NCI-H2196 (cell line): ENCODE measurements around the gene IRF4.

Experiments used
- DNase-seq: peaks from one replicate; lab custom pipeline; 2025; ENCODE audit not compliant: unreplicated experiment; lab: John Stamatoyannopoulos, UW

The IRF4 gene

DNA sequence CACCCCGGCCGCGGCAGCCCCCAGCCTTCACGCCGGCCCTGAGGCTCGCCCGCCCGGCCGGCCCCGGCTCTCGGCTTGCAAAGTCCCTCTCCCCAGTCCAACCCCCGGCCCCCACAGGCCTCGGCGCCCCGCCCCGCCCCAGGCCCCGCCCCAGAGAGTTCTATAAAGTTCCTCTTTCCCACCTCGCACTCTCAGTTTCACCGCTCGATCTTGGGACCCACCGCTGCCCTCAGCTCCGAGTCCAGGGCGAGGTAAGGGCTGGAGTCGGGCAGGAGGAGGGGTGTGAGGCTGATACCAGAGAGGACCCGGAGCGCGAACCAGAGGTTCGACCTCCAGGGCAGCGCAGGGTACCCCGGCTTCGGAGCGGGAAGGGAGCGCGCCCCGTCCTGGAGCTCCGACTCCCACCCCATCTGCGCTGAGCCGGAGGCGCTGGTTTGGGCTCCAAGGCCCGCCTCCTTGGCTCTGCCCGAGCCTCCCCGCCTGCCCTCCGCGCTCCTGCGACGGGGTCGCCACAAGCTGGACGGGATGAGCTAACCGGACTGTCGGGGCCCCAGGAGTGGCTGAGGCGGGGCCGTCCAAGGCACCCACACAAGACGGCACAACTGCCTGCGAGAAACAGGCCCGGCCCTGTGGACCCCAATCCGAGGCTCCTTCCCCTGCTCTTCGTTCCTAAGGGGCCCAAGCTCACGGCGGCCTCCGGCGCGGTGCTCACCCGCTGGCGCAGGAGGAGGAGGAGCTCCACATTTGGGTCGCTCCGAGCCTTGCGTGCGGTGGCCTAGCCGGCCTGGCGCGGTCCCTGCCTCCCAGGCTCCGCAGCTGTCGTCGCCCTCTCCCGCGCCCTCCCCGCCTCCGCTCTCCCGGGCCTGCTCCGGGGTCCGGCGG is at the start of gene IRF4:
TSS of gene IRF4 (plus strand) at position 194 of the 882 bp plus-strand sequence. CDS start 1,401 bp downstream, outside the sequence.
- no peak for DNase-seq

DNA sequence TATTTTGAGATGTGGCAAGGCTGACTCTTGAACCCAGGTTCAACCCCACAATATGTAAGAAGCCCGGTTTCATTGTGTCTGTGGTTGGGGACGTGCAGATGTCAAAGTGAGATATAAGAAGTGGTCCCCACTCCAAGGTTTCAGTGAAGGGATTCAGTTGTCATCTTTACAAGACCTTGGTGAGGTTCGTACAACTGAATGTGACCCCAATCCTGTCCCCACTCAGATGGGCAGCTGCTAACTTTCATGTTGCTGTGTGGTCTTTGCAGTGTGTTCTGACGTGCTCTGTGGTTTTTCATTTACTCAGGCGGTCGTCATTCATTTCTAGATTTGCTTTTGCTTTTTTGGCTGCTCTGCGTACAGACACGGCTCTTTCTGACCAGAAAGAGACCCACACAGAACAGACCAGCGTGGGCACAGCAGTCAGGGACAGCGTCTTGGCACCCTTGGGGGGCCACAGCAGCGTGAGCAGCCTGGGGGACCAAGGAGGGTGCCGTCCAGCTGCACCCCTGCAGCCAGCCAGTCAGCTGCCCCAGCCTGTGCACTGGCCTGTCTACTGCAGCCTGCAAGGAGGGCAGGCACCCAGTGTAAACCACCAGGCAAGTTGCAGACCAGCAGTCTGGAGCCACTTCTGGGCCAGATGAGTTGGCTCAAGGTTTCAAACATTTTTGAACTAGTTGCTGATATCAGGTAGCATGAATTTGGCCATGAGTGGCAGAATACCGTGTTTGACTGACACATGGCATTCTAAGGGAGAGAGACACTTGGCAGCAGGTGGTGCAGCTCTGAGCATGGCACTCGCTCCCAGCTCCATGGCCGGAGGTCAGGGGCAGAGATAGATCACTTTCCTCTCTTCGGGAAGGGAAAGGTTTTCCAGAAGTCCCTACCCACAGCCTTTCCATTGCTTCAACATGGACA is 49.4 kb upstream of the IRF4 start:
- no peak for DNase-seq

DNA sequence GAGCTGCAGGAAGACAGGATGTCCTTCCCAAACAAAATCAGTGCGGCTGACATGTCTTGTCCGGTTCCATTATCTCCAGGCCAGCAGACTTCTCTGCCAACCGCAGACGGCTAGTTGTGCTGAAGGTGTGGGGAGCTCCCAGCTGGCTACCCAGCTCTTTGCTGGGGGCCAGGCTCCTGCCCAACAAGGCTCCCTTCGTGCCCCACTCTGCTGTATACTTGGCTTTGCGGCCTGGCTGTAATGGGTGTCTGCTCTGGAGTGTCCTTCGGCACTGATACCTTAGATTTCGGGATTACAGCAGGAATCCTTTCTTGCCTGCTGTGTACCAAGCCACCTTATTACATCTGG is 48.7 kb upstream of the IRF4 start:
- DNase-seq: no peak

- no peak for DNase-seq
Measured at GRCh38 chr6:343226-343935, 48.2 kb upstream of the IRF4 start.

DNA sequence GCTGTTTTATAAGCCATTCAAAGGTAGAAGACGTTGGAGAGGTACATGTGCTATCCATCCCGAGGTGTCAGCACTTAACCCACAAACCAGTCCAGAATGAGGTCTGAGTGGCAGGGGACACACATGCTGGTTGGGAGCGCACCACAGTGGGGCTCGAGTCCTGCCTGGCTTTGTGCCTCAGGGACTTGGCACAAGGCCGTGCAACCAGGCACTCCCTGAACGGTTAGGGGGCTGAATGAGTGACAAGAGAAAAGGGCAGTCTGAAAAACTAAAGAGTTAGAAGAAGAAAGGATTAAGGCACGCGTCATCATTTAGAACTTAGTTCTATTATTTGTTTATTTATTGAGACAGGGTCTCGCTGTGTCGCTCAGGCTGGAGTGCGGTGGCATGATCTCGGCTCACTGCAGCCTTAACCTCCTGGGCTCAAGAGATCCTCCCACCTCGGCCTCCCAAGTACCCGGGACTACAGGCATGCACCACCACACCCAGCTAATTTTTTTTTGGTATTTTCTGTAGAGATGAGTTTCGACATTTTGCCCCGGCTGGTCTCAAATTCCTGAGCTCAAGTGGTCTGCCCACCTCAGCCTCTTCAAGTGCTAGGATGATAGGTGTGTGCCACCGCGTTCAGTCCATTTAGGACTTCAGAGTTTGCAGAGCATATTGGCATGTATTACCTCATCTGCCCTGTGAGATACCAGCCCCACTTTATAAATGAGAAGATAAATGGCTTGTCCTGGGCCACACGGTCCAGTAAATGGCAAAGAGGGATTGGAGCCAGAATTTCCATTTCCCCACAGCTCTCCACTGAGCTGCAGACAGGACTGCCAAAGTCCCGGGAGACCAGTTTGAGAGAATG is 47.4 kb upstream of the IRF4 start:
- no peak for DNase-seq

DNA sequence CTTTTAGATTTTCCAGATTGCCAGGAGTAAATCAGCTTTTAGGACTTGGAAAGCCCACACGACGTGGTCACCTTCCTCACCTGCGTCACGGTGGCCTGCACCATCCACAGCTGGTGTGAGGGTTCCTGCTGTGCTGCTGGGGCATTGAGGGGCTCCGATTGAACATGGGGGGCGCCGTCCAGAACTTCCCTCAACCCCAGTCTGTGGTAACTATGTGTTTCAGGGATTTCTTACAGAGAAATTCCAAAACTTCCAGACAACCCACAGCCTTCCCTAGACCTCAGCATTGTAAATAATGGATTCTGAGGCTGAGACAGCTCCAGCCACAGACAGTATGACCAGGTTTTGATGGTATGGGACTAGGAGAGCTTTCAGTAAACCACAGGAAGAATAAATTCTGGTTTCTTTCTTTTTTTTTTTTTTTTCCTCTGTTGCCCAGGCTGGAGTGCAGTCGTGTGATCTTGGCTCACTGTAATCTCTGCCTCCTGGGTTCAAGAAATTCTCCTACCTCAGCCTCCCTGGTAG is 46.7 kb upstream of the IRF4 start:
- no peak for DNase-seq

DNA sequence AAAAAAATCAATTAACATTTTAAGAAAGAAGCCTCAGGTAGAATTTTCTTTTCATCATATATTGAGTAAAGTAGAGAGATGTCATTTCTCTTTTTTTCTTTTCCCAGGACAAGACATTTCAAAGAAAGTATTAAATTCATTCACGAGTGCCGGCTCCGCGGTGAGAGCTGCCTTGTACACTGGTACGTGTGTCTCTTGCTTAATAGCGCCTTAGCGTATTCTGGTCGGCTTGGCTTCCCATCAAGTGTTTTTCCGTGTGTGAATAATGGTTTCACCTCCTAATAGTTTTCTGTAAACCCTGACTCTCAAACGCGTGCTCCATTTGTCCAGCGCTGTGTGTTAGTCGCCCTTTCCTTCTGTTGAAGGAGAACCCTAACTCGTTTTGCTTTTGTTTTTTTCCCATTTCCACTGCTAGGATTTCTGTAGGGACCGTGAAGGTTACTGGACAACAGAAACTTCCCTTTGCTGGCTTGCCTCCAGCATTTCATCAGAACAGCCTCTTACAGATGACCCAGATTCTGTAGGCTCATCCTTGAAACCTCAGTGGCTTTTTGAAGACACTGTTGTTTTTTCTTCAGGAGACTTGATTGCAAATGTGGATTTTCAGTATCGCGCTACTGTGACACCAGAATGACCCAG is 45.7 kb upstream of the IRF4 start:
- no peak for DNase-seq

DNA sequence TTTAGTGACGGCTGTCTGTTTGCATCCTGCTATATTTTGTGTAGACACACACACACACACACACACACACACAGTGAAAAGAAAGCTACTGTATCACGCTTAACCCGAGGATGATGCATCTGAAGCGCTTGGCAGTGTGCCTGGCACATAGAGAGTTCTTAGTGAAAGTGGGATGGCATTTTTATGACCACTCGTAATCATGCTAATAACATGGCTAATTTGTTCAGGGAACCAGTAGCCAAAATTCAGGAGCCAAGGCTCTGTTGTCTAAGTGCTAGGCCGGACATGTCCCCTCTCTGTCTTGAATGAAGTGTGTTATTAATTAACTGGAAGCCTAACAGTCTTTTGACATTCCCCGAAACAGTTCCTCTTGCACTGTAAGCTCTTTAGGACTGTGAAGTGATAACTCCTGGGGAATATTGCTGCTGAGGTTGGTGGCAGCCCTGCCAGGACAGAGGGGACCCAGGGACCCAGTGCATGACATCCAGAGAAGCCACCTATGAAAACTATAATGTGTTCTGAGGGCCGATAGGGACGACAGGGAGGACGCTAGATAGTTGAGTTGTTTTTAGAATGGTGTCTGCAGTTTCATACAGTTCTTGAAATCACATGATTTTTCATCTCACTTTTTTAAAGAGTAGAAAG is 45.0 kb upstream of the IRF4 start:
- no peak for DNase-seq

DNA sequence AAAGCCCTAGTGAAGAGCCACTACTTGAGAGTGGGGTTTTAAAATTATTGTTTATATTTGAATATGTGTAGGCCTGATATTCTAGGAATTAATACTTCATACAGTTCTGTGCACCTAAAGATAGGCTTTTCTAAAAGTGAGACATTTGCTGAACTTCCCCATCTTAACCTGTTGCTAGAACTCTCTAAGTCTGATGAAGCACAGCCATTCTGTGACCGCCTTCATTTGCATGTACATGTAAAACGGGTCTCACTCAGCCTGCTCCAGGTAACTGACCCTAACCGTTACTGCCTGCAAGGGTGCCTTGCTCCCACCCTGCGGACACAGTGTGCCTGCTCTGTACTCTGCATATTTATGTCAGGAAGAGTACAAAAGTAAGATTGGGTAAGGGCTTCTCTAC is 44.3 kb upstream of the IRF4 start:
- no peak for DNase-seq

GRCh38 chr6:347951-348859 is 43.3 kb upstream of the IRF4 start:
- DNase-seq: no peak

DNA sequence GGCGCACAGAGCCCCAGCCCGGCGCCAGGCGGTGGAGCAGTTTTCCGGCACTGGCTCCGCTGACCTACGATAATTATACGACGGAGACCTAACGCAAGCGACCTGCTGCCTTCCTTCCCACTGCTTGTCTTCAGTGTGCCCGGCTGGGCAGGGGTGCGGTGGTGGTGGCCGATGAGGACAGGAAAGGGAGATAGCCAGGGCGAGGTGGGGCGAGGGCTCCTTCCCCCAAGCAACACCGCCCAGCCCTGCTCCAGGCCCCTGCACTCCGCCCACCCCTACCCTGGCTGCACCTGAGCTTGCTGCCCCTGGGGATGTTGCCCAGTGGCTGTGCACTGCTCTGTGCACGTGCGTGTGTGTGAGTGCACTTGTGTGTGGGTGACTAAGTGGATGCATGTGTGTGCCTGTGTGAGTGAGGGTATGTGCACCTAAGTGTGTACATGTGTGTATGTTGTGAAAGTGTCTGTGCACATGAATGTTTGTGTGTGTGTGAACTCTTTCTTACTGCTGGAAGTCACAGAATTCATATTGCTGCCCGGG is 42.6 kb upstream of the IRF4 start:
- no peak for DNase-seq

GRCh38 chr6:349491-349921 is 42.0 kb upstream of the IRF4 start:
- DNase-seq: no peak

- no peak for DNase-seq
Measured at GRCh38 chr6:350371-350770, 41.2 kb upstream of the IRF4 start.

- DNase-seq: no peak
Measured at GRCh38 chr6:351011-351866, 40.3 kb upstream of the IRF4 start.

DNA sequence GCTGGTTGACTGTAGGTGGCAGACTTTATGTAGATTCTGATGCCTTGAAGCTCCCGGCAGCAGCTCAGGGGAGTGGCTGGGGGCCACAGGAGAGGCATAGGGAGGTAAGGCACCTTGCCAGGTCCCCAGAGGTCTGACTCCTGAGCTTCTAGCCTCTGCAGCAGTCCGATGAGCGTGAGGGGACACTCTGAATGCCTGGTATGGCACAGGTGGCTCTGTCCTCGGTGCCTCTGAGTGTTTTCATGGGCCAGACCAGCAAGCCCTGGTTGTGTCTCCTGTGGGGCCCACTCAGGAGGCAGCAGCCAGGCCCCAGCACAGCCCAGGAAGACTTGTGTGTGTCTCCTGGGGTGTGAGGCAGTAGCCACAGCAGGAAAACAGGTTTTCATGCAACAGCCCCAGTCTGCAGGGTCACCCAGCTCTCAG is 39.7 kb upstream of the IRF4 start:
- no peak for DNase-seq

GRCh38 chr6:352474-352873 is 39.1 kb upstream of the IRF4 start:
- DNase-seq: no peak

DNA sequence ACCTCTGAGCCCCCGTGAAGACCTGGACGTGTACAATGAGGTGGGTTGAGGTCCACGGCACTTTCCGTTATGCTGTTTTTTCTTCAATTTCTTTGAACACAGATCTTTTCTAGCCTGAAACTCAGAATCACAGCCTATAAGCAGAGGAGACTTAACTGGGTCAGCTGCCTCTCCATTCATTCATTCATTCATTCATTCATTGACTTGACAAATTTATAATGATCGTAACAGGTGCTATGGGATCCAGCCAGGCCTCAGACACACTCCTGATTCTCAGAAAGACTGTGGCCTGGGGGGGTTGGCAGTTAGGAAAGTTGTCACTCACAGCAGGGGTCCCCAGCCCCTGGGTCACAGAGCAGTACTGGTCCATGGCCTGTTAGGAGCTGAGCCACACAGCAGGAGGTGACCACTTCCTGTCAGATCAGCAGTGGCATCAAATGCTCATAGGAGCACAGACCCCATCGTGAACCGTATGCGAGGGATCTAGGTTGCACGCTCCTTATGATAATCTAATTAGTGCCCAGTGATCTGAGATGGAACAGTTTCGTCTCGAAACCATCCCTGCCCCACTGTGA is 38.6 kb upstream of the IRF4 start:
- DNase-seq: no peak
